Mammary epithelial cell (primary cell): ENCODE results near the gene OR11L1.

ENCODE experiments used
- EZH2 ChIP-seq: IDR thresholded peaks from 2 replicates; pipeline ENCODE4 v1.6.1; 2012; ENCODE audit warnings: low read length, inconsistent platforms, borderline replicate concordance
- TF ChIP-seq, protein P1 (sequence below), 2 donors: IDR thresholded peaks in 1 of 2; conservative IDR thresholded peaks in 1 of 2; 2 replicates each; pipeline ENCODE4 v1.5.1; 2011 to 2012; ENCODE audit warnings: inconsistent platforms in 2 of 2, low read length in 2 of 2, mild to moderate bottlenecking in 2 of 2, control low read depth in 1 of 2, low read depth in 1 of 2; ENCODE audit not compliant: insufficient read depth in 1 of 2; ENCODE audit errors: extremely low read depth in 1 of 2

DNA sequence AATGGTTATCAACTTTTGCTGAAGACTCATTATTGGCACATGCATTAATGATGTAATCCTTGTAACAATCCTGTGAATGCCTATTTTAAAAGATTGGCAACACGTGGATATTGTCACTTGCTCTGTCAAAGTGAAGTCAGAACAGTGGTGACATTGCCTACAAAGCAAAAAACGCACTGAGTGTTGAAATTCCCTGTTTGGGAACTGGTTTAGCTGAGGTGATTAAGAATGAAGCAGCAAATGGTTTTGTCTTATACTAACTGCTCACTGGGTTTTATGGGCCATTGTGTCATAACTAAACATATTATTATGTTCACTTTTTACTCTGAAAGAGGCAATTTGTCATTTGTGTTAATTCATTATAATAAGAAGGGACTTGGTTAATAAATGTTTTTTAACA is 29.1 kb downstream of the OR11L1 start:
- TF ChIP-seq, protein P1, sequence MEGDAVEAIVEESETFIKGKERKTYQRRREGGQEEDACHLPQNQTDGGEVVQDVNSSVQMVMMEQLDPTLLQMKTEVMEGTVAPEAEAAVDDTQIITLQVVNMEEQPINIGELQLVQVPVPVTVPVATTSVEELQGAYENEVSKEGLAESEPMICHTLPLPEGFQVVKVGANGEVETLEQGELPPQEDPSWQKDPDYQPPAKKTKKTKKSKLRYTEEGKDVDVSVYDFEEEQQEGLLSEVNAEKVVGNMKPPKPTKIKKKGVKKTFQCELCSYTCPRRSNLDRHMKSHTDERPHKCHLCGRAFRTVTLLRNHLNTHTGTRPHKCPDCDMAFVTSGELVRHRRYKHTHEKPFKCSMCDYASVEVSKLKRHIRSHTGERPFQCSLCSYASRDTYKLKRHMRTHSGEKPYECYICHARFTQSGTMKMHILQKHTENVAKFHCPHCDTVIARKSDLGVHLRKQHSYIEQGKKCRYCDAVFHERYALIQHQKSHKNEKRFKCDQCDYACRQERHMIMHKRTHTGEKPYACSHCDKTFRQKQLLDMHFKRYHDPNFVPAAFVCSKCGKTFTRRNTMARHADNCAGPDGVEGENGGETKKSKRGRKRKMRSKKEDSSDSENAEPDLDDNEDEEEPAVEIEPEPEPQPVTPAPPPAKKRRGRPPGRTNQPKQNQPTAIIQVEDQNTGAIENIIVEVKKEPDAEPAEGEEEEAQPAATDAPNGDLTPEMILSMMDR (conservative IDR thresholded peaks at IDR 0.05 in 1 of 2, IDR thresholded peaks at IDR 0.05 in 1 of 2; ENCODE audit: extremely low read depth in 1 of 2, insufficient read depth in 1 of 2, low read depth in 1 of 2, low read length in 2 of 2), result no peak
- no peak for TF ChIP-seq EZH2
